HG03565 (cell line): ENCODE data around the gene PRKD1.
"Not testable (repeated sequence)": the region's sequence is repeated elsewhere in the genome, so short reads cannot be mapped to it uniquely, and the experiment has no call there.

Experiments
- ATAC-seq: cut with Tn5 transposase; IDR thresholded peaks from one replicate; pipeline ENCODE4 v1.9.1; 2021; ENCODE audit warnings: mild to moderate bottlenecking, moderate library complexity; ENCODE audit not compliant: unreplicated experiment

Gene PRKD1

DNA sequence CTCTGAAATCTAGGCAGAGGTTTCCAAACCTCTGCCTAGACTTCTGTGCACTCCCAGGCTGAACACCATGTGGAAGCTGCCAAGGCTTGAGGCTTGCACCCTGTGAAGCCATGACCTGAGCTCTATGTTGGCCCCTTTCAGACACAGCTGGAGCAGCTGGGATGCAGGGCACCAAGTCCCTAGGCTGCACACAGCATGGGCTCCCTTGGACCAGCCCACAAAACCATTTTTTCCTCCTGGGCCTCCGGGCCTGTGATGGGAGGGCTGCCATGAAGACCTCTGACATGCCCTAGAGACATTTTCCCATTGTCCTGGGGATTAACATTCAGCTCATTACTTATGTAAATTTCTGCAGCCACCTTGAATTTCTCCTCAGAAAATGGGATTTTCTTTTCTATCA lies 88.0 kb downstream of the PRKD1 start:
- ATAC-seq: not testable (repeated sequence)

DNA sequence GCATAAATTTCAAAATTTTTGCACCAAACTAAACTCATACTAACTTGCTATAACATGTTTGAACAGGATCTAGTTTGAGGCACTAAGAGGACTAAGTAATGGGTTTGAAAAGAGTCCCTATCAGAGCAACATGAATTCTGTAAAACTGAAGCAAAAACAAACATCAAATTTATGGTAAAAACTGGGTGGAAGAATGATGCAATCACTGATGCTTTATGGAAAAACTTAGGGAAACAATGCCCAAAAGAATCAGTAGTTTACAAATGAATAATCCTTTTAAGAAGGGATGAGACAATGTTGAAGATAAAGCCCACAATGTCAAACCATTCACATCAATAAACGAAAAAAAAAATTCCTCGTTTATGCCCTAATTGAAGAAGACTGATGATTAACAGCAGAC lies 88.9 kb downstream of the PRKD1 start:
- no peak for ATAC-seq

DNA sequence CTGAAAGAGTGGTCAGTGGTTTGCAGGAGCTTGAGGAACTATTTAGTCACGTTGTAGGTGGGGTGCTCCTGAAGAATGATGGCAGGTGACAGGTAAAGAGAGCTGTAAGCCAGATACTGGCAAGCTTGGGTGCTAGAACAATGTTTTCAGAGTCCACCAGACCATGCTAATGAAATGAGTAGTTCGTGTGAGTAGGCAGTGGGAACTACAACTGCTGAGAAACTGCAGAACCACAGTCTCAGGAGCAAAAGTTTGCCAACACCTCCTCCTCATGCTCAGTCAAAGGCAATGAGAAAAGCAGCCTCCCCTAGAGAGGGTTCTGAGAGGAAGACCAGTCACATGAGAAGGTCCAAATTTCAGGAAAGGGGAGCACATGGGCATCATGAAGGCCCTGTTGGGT lies 91.3 kb downstream of the PRKD1 start:
- ATAC-seq: no peak

DNA sequence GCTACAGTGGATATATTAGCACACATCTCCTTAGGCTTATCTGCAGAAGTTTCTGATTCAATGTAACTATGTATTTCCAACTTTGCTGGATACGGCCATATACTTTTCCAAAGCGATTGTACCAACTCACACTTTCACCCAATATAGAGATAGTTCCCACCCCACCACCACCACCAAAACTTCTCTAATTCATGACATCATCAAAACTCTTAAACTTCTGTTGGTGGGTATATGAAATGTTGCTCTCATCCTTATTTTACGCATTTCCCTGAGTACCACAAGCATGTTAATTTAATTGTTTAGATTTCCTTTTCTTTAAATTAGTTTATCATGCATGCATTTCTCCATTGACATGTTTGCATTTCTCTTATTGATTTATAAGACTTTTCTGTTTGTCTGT lies 95.6 kb downstream of the PRKD1 start:
- no peak for ATAC-seq

- no peak for ATAC-seq
Observed at GRCh38 chr14:29829851-29830250, 97.8 kb downstream of the PRKD1 start.

GRCh38 chr14:29823816-29824215 lies 103.8 kb downstream of the PRKD1 start:
- ATAC-seq: no peak

- ATAC-seq: no peak
Observed at GRCh38 chr14:29822430-29822709, 105.3 kb downstream of the PRKD1 start.

DNA sequence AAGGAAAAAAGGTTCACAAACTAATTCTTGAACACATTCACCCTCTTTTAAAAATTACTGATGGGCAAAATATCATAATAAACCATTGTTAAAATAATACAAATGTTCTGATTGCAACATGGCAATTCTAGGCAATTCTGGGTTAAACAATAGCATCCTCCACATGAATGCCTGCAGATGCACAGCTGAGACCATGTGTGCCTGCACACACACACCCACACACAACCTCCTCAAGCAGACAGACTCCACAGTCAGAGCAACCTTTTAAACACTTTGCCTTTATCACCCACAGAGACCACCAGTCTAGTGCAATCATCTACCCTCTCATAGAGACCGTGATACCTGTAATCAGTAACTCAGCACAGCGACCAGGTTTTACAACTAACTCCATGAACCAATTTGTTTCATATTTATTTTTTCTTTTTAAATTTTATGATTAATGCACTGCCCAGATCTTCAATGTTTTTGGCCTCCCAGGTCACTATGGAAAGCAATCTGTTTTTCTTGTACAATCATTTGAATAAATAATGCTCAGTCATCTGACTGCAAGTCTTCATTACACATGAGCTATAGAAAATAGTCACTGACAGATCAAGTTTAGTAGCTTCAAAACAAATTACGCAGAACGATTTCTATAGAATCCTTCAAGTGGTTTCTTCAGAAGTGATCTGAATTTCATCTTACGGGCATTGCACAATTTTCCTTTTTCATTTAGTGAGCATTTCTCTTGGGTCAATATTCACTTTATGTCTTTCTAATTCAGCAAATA lies 105.8 kb downstream of the PRKD1 start:
- no peak for ATAC-seq

- no peak for ATAC-seq
Observed at GRCh38 chr14:29821242-29821641, 106.4 kb downstream of the PRKD1 start.

- ATAC-seq: no peak
Observed at GRCh38 chr14:29820785-29821184, 106.9 kb downstream of the PRKD1 start.

DNA sequence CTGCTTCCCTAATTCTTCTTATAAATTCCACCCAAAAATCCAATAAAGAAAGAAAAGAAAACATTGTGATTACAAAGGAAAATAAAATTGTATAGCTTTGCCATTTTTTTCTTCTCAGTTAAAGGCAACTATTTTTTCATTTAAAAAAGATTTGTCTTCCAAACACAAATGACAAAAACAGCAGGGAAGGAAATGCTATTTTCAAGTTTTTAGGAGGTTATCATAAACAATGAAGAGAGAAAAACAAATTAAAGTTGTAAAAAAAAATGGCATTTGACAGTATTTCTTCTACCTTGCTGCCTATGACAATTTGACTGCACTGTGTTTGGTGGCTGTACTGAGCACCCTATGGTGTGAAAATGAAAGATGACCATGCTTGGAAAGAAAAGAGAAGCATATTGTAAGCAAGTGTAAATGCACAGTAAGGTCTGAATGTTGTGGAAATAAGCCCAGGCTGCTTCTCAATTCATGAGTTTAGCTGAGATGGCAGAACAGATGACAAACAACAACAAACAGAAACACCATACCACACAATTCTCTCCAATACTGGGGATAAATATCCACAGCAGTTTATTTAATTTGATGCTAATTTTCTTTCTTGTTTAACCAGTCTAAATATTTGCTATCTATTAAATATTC lies 109.8 kb downstream of the PRKD1 start:
- no peak for ATAC-seq

- ATAC-seq: no peak
Observed at GRCh38 chr14:29815016-29815674, 112.5 kb downstream of the PRKD1 start.

- no peak for ATAC-seq
Observed at GRCh38 chr14:29814156-29815015, 113.3 kb downstream of the PRKD1 start.

DNA sequence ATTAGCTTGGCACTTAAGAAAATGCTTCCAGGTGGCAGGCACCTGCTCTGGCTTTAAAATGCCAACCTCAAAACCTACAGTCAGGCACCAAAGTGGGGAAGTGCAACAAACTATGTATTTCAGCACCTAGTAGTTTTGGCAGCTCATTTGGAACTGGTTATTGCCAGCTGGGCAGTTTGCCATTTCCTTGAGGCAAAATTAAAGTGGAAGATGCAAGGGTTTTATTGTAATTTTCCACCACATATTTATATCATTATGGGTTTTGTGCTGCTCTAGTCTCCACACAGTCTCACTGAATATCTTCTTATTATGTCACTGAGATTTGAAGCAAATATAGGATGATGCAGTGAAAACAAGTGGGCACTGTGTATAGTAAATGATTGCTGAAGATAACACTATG lies 117.0 kb downstream of the PRKD1 start:
- ATAC-seq: no peak

- ATAC-seq: no peak
Observed at GRCh38 chr14:29810064-29810463, 117.6 kb downstream of the PRKD1 start.

DNA sequence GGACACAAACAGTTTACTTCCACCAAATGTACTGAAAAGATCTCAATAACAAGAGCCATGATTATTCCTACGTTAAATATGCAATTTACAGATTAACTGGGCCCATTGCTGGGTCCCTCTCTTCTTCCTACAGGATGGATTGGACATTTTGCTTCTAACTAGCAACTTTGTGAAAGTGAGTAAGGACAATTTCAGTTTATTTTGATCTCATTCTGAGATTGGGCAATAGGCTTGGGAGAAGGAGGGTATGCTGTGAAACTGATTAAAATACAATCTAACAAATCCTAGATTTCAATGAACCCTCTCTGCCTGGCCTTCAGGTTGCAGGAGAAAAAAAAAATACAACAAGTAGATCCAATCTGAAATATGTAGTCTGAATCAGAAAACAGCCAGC lies 121.5 kb downstream of the PRKD1 start:
- ATAC-seq: no peak

- no peak for ATAC-seq
Observed at GRCh38 chr14:29805415-29806123, 122.1 kb downstream of the PRKD1 start.

- ATAC-seq: no peak
Observed at GRCh38 chr14:29804481-29805266, 123.0 kb downstream of the PRKD1 start.

DNA sequence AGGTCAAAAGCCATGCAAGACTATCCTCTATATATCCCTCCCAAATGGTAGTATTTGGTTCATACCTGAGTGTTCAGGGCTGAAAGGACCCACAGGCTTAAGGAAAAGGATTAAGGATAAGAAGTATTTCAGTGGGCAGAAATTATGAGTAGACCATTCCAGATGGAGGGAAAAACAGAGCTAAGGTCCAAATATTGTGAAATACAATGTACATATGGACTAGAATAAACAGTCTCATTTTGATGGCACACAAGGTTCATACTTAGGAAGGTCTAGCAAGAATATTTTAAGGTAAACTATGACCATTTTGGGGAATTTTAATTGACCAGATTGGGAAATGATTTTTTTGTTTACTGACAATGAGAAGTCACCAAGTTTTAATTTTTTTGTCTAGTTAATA lies 124.6 kb downstream of the PRKD1 start:
- no peak for ATAC-seq

GRCh38 chr14:29802211-29802610 lies 125.4 kb downstream of the PRKD1 start:
- no peak for ATAC-seq
